ENCODE data around the gene NKIRAS2. TPM values are rescaled to one million over a fixed set of nuclear protein-coding genes. Genes with fewer than 3 reads are reported as not detected.

The NKIRAS2 gene
- total and polyA plus RNA-seq, 2 donors (not counting 3 experiments of a cell fraction or from before 2014, with no cell fraction given) = 57.3 to 87.6 TPM

DNA sequence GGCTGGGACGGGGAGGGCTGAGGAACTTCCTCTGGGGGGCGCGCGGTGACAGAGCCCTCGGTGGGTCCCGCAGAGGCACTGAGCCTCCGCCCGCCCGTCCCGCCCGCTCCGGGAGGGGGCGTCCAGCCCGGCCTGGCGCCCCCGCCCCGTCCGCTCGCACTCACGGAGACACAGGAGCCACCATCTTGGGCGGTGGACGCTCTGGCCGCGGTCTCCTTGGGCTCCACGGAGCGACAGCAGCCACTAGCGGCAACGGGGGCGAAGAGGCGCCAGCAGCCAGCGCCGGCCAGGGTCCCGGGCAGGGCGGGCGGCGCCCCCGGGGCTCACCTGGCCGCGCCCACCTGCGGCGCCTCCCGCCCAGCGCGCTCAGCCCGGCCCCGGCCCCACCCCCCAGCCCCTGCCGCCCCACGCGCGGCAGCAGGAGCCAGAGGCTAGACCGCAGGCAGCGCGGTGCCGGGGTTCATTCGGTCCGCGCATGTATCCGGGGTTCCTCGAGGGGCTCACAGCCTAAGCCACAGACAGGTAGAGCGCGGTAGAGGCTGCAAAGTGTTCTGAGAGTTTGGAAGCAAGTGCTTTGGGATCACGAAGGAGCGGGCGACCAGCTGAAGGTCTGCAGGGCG lies 30.6 kb downstream of the NKIRAS2 start, which contains the start of gene C17orf113:
Gene C17orf113, minus strand, starts transcription at position 209 of the 620 bp plus-strand sequence. CDS start 7,225 bp downstream, outside the sequence.
- no peaks in the 10 kb centered on the region for H3K4me1 ChIP-seq (ENCODE audit: control insufficient read depth, extremely low read depth, insufficient read depth, low read length)
- peaks cover 25 to 38% of the 10 kb centered on the region in 2 experiments for H3K27me3 ChIP-seq (ENCODE audit: control insufficient read depth in 2 of 2, insufficient read depth in 2 of 2, low read length in 2 of 2)
- TF ChIP-seq GATA2 (IDR thresholded peaks at IDR 0.05; ENCODE audit: insufficient read depth, insufficient read length, low read depth, low read length) (no peak), POLR2AphosphoS5 (IDR thresholded peaks at IDR 0.05; ENCODE audit: insufficient read depth, low read depth, low read length) (peak; percentile 35), MYC (IDR thresholded peaks at IDR 0.05; ENCODE audit: low read depth, low read length) (no peak), JUN (IDR thresholded peaks at IDR 0.05; ENCODE audit: borderline replicate concordance, insufficient read depth, insufficient read length, low read depth) (no peak), FOS (IDR thresholded peaks at IDR 0.05; ENCODE audit: borderline replicate concordance, insufficient read depth, low read length) (no peak), POLR2A (IDR thresholded peaks at IDR 0.05; ENCODE audit: low read depth, low read length) (no peak)
- TF ChIP-seq, protein P1, sequence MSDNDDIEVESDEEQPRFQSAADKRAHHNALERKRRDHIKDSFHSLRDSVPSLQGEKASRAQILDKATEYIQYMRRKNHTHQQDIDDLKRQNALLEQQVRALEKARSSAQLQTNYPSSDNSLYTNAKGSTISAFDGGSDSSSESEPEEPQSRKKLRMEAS (IDR thresholded peaks at IDR 0.05; ENCODE audit: insufficient read depth, insufficient read length) = no peak
- TF ChIP-seq, protein P2, sequence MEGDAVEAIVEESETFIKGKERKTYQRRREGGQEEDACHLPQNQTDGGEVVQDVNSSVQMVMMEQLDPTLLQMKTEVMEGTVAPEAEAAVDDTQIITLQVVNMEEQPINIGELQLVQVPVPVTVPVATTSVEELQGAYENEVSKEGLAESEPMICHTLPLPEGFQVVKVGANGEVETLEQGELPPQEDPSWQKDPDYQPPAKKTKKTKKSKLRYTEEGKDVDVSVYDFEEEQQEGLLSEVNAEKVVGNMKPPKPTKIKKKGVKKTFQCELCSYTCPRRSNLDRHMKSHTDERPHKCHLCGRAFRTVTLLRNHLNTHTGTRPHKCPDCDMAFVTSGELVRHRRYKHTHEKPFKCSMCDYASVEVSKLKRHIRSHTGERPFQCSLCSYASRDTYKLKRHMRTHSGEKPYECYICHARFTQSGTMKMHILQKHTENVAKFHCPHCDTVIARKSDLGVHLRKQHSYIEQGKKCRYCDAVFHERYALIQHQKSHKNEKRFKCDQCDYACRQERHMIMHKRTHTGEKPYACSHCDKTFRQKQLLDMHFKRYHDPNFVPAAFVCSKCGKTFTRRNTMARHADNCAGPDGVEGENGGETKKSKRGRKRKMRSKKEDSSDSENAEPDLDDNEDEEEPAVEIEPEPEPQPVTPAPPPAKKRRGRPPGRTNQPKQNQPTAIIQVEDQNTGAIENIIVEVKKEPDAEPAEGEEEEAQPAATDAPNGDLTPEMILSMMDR (IDR thresholded peaks at IDR 0.05; ENCODE audit: extremely low read depth in 1 of 2, insufficient read depth in 1 of 2, low read depth in 1 of 2, low read length in 2 of 2) = peak; percentile 8 to 48
- peak within 1 kb of the TSS; percentile 64 for H2AFZ ChIP-seq (ENCODE audit: low read depth, low read length)
- no peaks in the 10 kb centered on the region for H3K9me1 ChIP-seq (replicated peaks; ENCODE audit: control insufficient read depth, extremely low read depth, insufficient read depth, low read length)
- dilution Hi-C loops (cut with MboI; ENCODE audit: extremely low pct_ligation_motif_present, low sequenced_read_pairs) = no loop called here
- peak; percentile 33 for FAIRE-seq
- H3K36me3 ChIP-seq (ENCODE audit: control insufficient read depth in 2 of 2, extremely low read depth in 1 of 2, insufficient read depth in 2 of 2, low read length in 2 of 2) = no peaks in the 10 kb centered on the region
- intact Hi-C loops (cut with micrococcal nuclease) = no loop called here
- no peaks in the 10 kb centered on the region for H3K79me2 ChIP-seq (ENCODE audit: control insufficient read depth, insufficient read depth, low read length)
- DNase-seq (ENCODE audit: low read depth, low spot score) = peak; percentile 36
- no TSS peak for BruUV-seq (replicated peaks)
- H4K20me1 ChIP-seq (replicated peaks; ENCODE audit: control insufficient read depth, extremely low read depth, insufficient read depth, low read length) = no peaks in the 10 kb centered on the region
- no peak within 1 kb of the TSS for H3K4me2 ChIP-seq (ENCODE audit: insufficient read depth, low read length)
- no peak within 1 kb of the TSS for H3K9ac ChIP-seq (replicated peaks; ENCODE audit: extremely low read depth, insufficient read depth, low read length)
- CTCF ChIA-PET = interaction anchor here (1.0 to 1.7 kb wide), 8 partner anchors 10 to 65 kb away, joined by 3 to 9 read pairs (median 4); no protein-coding TSS in a partner anchor
- H3K4me3 ChIP-seq (replicated peaks in 1 of 3; ENCODE audit: insufficient read depth in 1 of 3, low read depth in 1 of 3, low read length in 3 of 3) = peak within 1 kb of the TSS in 2 of 3 experiments; percentile 39 to 49
- POLR2A ChIA-PET = no interaction called here
- H3K27ac ChIP-seq (ENCODE audit: insufficient read depth, low read depth, low read length) = no peak within 1 kb of the TSS
- H3K9me3 ChIP-seq (replicated peaks; ENCODE audit: control insufficient read depth, insufficient read depth, low read length) = no peaks in the 10 kb centered on the region
